ENCODE measurements around the gene APOL1.

DNA sequence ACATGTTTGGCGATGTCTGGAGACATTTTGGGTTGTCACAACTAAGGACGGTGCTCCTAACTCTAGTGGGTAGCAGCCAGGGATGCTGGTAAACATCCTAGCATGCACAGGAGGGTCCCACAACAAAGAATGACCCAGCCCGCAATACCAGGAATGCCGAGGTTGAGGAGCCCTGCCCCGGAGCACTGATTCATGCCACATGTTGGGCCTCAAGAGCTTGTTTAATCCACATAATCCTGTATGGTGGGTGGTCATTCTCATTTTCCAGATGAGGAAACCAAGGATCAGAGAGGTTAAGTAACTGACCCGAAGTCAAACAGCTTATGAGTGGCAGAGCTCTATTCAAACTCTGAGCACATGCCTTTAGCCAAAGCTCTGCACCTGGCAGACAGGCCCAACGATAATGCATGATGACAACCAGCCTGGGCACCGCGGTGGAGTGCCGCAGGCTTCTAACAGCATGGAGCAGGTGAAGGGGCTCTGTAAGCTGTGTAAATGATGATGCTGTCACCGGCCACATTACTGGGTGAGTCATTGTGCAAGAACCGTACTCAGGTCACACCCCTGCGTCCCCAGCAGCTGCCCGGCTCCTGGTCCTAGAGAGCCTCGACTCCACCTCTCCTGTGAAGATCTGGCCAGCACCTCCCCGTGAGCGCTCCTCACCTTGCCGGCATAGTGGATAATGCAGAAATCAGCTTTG is 58.6 kb downstream of the APOL1 start:
- TF ChIP-seq, protein P1, sequence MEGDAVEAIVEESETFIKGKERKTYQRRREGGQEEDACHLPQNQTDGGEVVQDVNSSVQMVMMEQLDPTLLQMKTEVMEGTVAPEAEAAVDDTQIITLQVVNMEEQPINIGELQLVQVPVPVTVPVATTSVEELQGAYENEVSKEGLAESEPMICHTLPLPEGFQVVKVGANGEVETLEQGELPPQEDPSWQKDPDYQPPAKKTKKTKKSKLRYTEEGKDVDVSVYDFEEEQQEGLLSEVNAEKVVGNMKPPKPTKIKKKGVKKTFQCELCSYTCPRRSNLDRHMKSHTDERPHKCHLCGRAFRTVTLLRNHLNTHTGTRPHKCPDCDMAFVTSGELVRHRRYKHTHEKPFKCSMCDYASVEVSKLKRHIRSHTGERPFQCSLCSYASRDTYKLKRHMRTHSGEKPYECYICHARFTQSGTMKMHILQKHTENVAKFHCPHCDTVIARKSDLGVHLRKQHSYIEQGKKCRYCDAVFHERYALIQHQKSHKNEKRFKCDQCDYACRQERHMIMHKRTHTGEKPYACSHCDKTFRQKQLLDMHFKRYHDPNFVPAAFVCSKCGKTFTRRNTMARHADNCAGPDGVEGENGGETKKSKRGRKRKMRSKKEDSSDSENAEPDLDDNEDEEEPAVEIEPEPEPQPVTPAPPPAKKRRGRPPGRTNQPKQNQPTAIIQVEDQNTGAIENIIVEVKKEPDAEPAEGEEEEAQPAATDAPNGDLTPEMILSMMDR (IDR thresholded peaks at IDR 0.05), result no peak
- TF ChIP-seq POLR2A (IDR thresholded peaks at IDR 0.05), result no peak
